SK-N-SH treated with all-trans-retinoic acid at 6 μM for 48 hours (cell line): ENCODE results near the gene OR2M5.

Source experiments
- ATAC-seq: fragments of 200-7000 bp; cut with Tn5 transposase; 3 replicates; pipeline ENCODE4 v1.9.1; 2020; ENCODE audit warnings: mild to moderate bottlenecking, moderate library complexity
- ARNTL ChIP-seq: fragments of 450-650 bp; formaldehyde crosslinking; IDR thresholded peaks from 2 replicates; pipeline ENCODE4 v1.5.0; 2020; ENCODE audit warnings: low read depth, mild to moderate bottlenecking, moderate library complexity, borderline replicate concordance
- BACH2 ChIP-seq: fragments of 250-450 bp; sonication (Bioruptor Pico); IDR thresholded peaks from 2 replicates; pipeline ENCODE4 v1.9.0; 2021; ENCODE audit warnings: mild to moderate bottlenecking, borderline replicate concordance
- CREB5 ChIP-seq: fragments of 250-450 bp; sonication (Bioruptor Pico); IDR thresholded peaks from 2 replicates; pipeline ENCODE4 v1.5.1; 2020; ENCODE audit warnings: low read depth, mild to moderate bottlenecking, moderate library complexity
- CSDC2 ChIP-seq: fragments of 250-450 bp; sonication (Bioruptor Pico); IDR thresholded peaks from 2 replicates; pipeline ENCODE4 v1.5.0; 2020; ENCODE audit warnings: mild to moderate bottlenecking, moderate library complexity
- CSRNP3 ChIP-seq: fragments of 250-450 bp; sonication (Bioruptor Pico); IDR thresholded peaks from 2 replicates; pipeline ENCODE4 v1.5.1; 2021; ENCODE audit warnings: mild to moderate bottlenecking, moderate library complexity
- ESRRG ChIP-seq: fragments of 250-450 bp; sonication (Bioruptor Pico); IDR thresholded peaks from 2 replicates; pipeline ENCODE4 v1.6.1; 2021; ENCODE audit warnings: mild to moderate bottlenecking
- GLIS3 ChIP-seq: fragments of 250-450 bp; sonication (Bioruptor Pico); IDR thresholded peaks from 2 replicates; pipeline ENCODE4 v1.5.0; 2020; ENCODE audit warnings: mild to moderate bottlenecking, moderate library complexity
- ISL1 ChIP-seq: fragments of 250-450 bp; sonication (Bioruptor Pico); IDR thresholded peaks from 2 replicates; pipeline ENCODE4 v2.1.2; 2022; ENCODE audit warnings: mild to moderate bottlenecking, moderate library complexity
- OSR1 ChIP-seq: fragments of 250-450 bp; sonication (Bioruptor Pico); IDR thresholded peaks from 2 replicates; pipeline ENCODE4 v1.8.0; 2022; ENCODE audit warnings: moderate library complexity, mild to moderate bottlenecking, inconsistent platforms
- PATZ1 ChIP-seq: fragments of 250-450 bp; sonication (Bioruptor Pico); IDR thresholded peaks from 2 replicates; pipeline ENCODE4 v1.8.0; 2020; ENCODE audit warnings: mild to moderate bottlenecking, moderate library complexity, borderline replicate concordance
- POU6F1 ChIP-seq: fragments of 250-450 bp; sonication (Bioruptor Pico); IDR thresholded peaks from 2 replicates; pipeline ENCODE4 v1.8.0; 2021; ENCODE audit warnings: low read depth, mild to moderate bottlenecking, moderate library complexity, borderline replicate concordance
- PPARA ChIP-seq: fragments of 250-450 bp; sonication (Bioruptor Pico); IDR thresholded peaks from 2 replicates; pipeline ENCODE4 v1.5.0; 2020; ENCODE audit warnings: mild to moderate bottlenecking, borderline replicate concordance
- RARB ChIP-seq: fragments of 250-450 bp; sonication (Bioruptor Pico); IDR thresholded peaks from 2 replicates; pipeline ENCODE4 v1.8.0; 2021; ENCODE audit warnings: mild to moderate bottlenecking, moderate library complexity
- SNAI2 ChIP-seq: fragments of 250-450 bp; sonication (Bioruptor Pico); IDR thresholded peaks from 2 replicates; pipeline ENCODE4 v1.5.0; 2020; ENCODE audit warnings: mild to moderate bottlenecking, moderate library complexity
- TOX ChIP-seq: fragments of 250-450 bp; sonication (Bioruptor Pico); IDR thresholded peaks from 2 replicates; pipeline ENCODE4 v1.8.0; 2021; ENCODE audit warnings: mild to moderate bottlenecking, moderate library complexity, borderline replicate concordance
- TSHZ2 ChIP-seq: fragments of 250-450 bp; sonication (Bioruptor Pico); IDR thresholded peaks from 2 replicates; pipeline ENCODE4 v1.5.0; 2020; ENCODE audit warnings: mild to moderate bottlenecking, moderate library complexity
- ZC3H10 ChIP-seq: fragments of 250-450 bp; sonication (Bioruptor Pico); IDR thresholded peaks from 2 replicates; pipeline ENCODE4 v1.5.1; 2021; ENCODE audit warnings: mild to moderate bottlenecking, moderate library complexity
- ZFP3 ChIP-seq: fragments of 250-450 bp; sonication (Bioruptor Pico); IDR thresholded peaks from 2 replicates; pipeline ENCODE4 v1.5.0; 2020; ENCODE audit warnings: mild to moderate bottlenecking, moderate library complexity
- ZFP30 ChIP-seq: fragments of 450-650 bp; formaldehyde crosslinking; IDR thresholded peaks from 2 replicates; pipeline ENCODE4 v1.5.0; 2022; ENCODE audit warnings: mild to moderate bottlenecking, moderate library complexity
- ZNF565 ChIP-seq: fragments of 450-650 bp; formaldehyde crosslinking; conservative IDR thresholded peaks from 2 replicates; pipeline ENCODE4 v1.5.0; 2020; ENCODE audit warnings: low read depth, mild to moderate bottlenecking, moderate library complexity
- ZNF70 ChIP-seq: fragments of 450-650 bp; formaldehyde crosslinking; IDR thresholded peaks from 2 replicates; pipeline ENCODE4 v1.5.0; 2020; ENCODE audit warnings: mild to moderate bottlenecking, moderate library complexity
- ZNF8 ChIP-seq: fragments of 450-650 bp; formaldehyde crosslinking; IDR thresholded peaks from 2 replicates; pipeline ENCODE4 v1.5.0; 2020; ENCODE audit warnings: mild to moderate bottlenecking, moderate library complexity

The OR2M5 gene

GRCh38 chr1:248102847-248103246 lies 42.1 kb upstream of the OR2M5 start (continued):
- TF ChIP-seq POU6F1 (no peak), ESRRG (CRISPR knock-in tag) (no peak), ISL1 (no peak), TSHZ2 (CRISPR knock-in tag) (no peak), SNAI2 (CRISPR knock-in tag) (no peak), ZFP3 (CRISPR knock-in tag) (no peak), ARNTL (CRISPR knock-in tag) (no peak), RARB (CRISPR knock-in tag) (no peak), BACH2 (no peak), ZNF565 (no peak), GLIS3 (CRISPR knock-in tag) (no peak), ZNF70 (CRISPR knock-in tag) (no peak)

- TF ChIP-seq ZC3H10 (CRISPR knock-in tag) (no peak), TOX (CRISPR knock-in tag) (no peak), CREB5 (no peak), GLIS3 (CRISPR knock-in tag) (no peak), CSRNP3 (CRISPR knock-in tag) (no peak), TSHZ2 (CRISPR knock-in tag) (no peak), ARNTL (CRISPR knock-in tag) (no peak), ZNF565 (no peak), POU6F1 (no peak), BACH2 (no peak), OSR1 (no peak), ZNF8 (CRISPR knock-in tag) (no peak), PATZ1 (CRISPR knock-in tag) (no peak), ISL1 (no peak), ZFP30 (CRISPR knock-in tag) (no peak), PPARA (CRISPR knock-in tag) (no peak), ESRRG (CRISPR knock-in tag) (no peak), CSDC2 (no peak), SNAI2 (CRISPR knock-in tag) (no peak)
- ATAC-seq: no peak
Measured at GRCh38 chr1:248111157-248111556, 33.8 kb upstream of the OR2M5 start.
